ENCODE measurements around the gene OCA2. TPM values are rescaled to one million over a fixed set of nuclear protein-coding genes. Genes with fewer than 3 reads are reported as not detected.
"Not testable (repeated sequence)": the region's sequence is repeated elsewhere in the genome, so short reads cannot be mapped to it uniquely, and the experiment has no call there.

The OCA2 gene
- total RNA-seq, 2 experiments from 2014 or later: not detected

DNA sequence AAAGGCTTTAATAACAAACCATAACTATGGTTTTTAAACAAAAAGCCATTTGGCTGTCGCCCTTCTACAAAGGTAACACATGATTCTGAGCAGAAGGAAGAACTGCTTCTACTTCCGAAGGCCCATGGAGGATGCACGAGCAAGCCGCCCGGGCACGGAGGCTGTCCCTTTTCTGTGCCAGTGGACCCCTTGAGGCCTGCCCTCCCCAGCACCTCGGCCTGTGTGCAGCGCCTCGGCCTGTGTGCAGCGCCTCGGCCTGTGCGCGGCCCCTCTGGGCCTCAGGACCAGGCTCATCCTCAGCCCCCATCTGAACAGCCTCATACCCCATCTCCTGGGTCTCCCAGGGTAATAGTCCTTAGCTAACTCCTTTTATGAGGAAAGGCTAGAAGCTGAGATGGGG lies 329.5 kb downstream of the OCA2 start:
- no peak for DNase-seq
- Mint-ChIP-seq H3K4me1 (no peaks in the 10 kb centered on the region), H3K36me3 (ENCODE audit: low read depth) (no peaks in the 10 kb centered on the region), H3K27ac (no peak overlapping the region), H3K4me3 (no peak overlapping the region), H3K27me3 (no peaks in the 10 kb centered on the region), H3K9me3 (peaks cover 15% of the 10 kb centered on the region)
- CTCF ChIA-PET: no interaction called here
- POLR2A ChIA-PET: no interaction called here

DNA sequence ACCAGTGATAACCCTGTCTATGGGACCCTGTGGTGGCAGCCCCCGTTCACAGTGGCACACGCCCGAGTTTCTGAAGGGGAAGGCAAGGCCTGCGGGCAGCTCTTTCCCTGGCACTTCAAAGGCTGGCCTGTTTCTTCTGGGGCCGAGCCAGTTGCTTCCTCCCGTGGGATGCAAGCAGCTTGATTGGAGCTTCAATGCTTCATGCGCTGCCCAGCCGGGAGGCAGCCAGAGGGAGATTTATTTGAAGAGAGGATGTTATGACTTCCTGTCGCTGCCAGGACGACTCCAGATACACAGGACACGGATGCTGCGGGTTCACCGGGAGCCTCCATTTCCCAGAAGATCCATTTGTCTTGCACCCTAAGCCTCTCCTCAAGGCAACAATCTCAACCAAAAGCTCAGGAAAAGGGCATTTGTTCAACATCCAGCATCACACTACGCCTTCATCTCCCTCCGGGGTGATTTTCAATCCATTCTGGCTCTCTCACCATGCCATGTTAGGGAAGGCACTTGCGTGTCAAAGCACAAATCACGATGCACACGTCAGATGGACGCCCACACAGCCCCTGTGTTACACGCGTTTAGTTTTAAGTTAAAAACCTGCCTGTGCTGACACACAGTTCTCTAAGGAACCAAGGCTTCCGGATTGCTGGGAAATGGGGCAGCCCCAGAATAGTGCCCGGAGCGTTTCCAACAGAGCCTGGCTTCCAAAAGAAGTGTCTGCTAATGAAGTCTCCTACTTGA lies 330.2 kb downstream of the OCA2 start:
- ChIA-PET POLR2A (no interaction called here), CTCF (no interaction called here)
- no peak for DNase-seq
- Mint-ChIP-seq H3K27me3 (no peaks in the 10 kb centered on the region), H3K27ac (no peak overlapping the region), H3K36me3 (ENCODE audit: low read depth) (no peaks in the 10 kb centered on the region), H3K4me3 (no peak overlapping the region), H3K4me1 (no peaks in the 10 kb centered on the region), H3K9me3 (peaks cover 15% of the 10 kb centered on the region)

DNA sequence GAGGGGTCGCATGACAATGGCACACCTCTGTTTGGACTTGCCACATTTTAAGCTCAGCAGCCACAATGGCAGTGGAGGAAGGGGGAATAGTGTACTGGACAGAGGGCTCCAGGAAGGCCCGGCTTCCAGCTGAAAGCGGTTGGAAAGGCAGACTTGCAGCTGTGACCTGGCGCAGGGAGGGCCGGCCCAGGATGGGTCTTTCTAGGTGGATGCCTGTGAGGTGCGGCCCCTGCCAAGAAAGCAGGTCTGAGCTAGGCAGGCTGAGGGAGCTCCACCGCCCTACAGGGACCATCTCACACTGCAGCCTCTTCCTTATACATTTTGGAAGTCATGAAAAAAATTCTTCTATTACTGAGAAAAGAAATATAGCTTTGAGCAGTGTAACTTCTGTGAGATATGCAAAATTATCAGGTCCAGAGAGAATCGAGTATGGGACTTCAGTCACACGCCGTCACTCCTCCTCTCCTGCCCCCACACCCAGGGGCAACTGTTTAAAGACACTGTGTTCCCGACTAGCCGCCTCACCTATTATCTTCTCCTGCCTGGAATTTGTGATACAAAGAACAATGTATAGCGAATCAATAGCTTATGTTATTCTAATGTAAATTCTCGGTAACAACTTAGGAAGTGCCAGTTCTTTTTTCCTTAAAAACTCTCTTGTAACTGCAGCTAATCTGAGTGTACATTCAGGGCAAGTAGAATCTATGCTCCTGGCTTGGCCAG lies 331.0 kb downstream of the OCA2 start:
- peaks cover 18% of the 10 kb centered on the region for H3K9me3 Mint-ChIP-seq
- CTCF ChIA-PET: no interaction called here

DNA sequence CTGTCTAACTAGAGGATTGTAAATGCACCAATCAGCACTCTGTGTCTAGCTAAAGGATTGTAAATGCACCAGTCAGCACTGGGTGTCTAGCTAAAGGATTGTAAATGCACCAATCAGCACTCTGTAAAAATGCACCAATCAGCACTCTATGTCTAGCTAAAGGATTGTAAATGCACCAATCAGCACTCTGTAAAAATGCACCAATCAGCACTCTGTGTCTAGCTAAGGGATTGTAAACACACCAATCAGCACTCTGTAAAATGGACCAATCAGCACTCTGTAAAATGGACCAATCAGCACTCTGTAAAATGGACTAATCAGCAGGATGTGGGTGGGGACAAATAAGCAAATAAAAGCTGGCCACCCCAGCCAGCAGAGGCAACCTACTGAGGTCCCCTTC lies 331.7 kb downstream of the OCA2 start:
- H3K27ac Mint-ChIP-seq; H3K4me1 Mint-ChIP-seq; CTCF ChIA-PET; H3K27me3 Mint-ChIP-seq; DNase-seq; POLR2A ChIA-PET; H3K4me3 Mint-ChIP-seq; H3K36me3 Mint-ChIP-seq (ENCODE audit: low read depth): not testable (repeated sequence)
- peaks cover 18% of the 10 kb centered on the region for H3K9me3 Mint-ChIP-seq

More for the DNA sequence above, 331.0 kb downstream of the OCA2 start:
- no peaks in the 10 kb centered on the region for H3K27me3 Mint-ChIP-seq
- H3K27ac Mint-ChIP-seq: no peak overlapping the region
- H3K4me3 Mint-ChIP-seq: no peak overlapping the region
- no peaks in the 10 kb centered on the region for H3K4me1 Mint-ChIP-seq
- POLR2A ChIA-PET: no interaction called here
- no peak for DNase-seq
- no peaks in the 10 kb centered on the region for H3K36me3 Mint-ChIP-seq (ENCODE audit: low read depth)

DNA sequence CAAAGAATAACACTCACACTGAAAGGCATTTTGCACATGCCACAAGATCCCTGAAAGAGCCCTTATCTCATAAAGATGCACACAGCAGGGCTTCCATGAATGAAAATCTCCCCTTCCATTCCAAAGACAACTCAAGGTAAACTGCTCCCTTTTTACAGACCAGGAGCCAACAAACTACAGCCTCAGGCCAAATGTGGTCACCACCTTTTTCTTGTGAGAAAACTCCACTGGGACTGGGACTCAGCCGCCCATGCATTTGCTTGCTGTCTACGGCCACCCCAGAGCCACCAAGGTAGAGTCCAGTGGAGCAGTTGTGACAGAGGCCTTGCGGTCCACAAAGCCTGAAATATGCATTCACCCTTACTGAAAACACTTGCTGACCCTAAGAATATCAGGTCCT lies 334.8 kb downstream of the OCA2 start:
- no peaks in the 10 kb centered on the region for H3K27me3 Mint-ChIP-seq
- no peaks in the 10 kb centered on the region for H3K4me1 Mint-ChIP-seq
- POLR2A ChIA-PET: no interaction called here
- no peak overlapping the region for H3K27ac Mint-ChIP-seq
- peaks cover 12% of the 10 kb centered on the region for H3K9me3 Mint-ChIP-seq
- CTCF ChIA-PET: no interaction called here
- H3K36me3 Mint-ChIP-seq (ENCODE audit: low read depth): no peaks in the 10 kb centered on the region
- DNase-seq: no peak
- H3K4me3 Mint-ChIP-seq: no peak overlapping the region

DNA sequence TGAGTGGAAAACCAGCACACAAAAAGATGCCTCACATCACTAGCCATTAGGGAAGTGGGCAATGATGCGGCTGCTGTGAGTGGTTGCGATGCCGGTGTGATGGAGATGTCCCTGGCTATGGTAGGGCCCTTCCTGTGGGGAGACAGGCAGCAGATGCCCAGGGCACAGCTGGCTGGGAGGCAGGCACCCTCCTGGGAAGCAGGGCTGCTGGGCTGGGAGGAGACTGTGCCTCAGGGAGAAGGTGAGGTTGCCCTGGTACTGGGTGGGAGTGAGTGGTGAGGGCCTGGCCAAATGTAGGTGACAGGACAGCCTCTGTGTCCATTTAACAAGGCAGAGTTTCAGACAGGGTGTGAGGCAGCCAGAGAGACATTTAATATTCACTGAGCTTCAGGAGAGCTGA lies 335.6 kb downstream of the OCA2 start:
- Mint-ChIP-seq H3K27ac (no peak overlapping the region), H3K36me3 (ENCODE audit: low read depth) (no peaks in the 10 kb centered on the region), H3K4me1 (no peaks in the 10 kb centered on the region), H3K9me3 (peaks cover 12% of the 10 kb centered on the region), H3K4me3 (no peak overlapping the region), H3K27me3 (no peaks in the 10 kb centered on the region)
- DNase-seq: no peak
- CTCF ChIA-PET: no interaction called here
- POLR2A ChIA-PET: no interaction called here

DNA sequence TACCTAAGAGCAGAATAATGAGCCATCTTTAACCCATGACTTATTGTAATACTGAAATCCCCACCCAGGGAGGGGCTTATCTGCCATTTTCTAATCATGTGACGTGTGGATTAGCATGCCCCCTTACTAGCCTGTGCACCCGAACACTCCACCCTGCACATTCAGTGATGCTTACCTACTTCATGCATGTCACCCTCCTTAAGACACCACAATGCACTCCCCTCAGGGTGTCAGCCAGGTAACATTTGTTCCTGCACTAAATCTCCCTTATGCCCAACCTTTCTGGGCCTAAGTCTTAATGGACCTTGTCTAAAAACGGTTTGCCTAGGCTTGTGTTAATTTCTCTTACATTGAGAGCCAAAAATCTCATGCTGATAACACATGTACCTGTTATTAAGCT lies 336.6 kb downstream of the OCA2 start:
- Mint-ChIP-seq H3K27ac (no peak overlapping the region), H3K36me3 (ENCODE audit: low read depth) (no peaks in the 10 kb centered on the region), H3K4me3 (no peak overlapping the region), H3K4me1 (no peaks in the 10 kb centered on the region), H3K27me3 (no peaks in the 10 kb centered on the region), H3K9me3 (peaks cover 9% of the 10 kb centered on the region)
- ChIA-PET CTCF (no interaction called here), POLR2A (no interaction called here)
- no peak for DNase-seq

DNA sequence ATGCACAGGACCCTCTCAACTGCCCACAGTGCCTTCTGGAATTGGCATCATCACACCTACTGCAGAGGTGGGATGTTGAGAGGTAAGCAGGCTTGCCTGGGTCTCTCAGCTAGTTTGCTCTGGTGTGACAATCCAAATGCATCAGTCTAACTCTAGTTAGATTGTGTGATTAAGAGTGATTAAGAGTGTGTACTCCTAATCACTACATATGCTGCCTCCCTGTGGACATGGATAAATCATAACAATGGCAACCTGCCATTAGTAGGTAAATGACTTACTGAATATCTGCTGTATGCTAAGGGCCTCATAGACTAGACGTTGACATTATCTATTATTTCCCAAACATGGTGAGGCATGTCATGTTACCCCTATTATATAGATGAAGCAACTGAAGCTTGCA lies 342.1 kb downstream of the OCA2 start:
- H3K9me3 Mint-ChIP-seq: peaks cover 5% of the 10 kb centered on the region
- POLR2A ChIA-PET: no interaction called here
- no peak overlapping the region for H3K4me3 Mint-ChIP-seq
- no peak for DNase-seq
- CTCF ChIA-PET: no interaction called here
- no peaks in the 10 kb centered on the region for H3K4me1 Mint-ChIP-seq
- no peak overlapping the region for H3K27ac Mint-ChIP-seq
- no peaks in the 10 kb centered on the region for H3K27me3 Mint-ChIP-seq
- H3K36me3 Mint-ChIP-seq (ENCODE audit: low read depth): no peaks in the 10 kb centered on the region

DNA sequence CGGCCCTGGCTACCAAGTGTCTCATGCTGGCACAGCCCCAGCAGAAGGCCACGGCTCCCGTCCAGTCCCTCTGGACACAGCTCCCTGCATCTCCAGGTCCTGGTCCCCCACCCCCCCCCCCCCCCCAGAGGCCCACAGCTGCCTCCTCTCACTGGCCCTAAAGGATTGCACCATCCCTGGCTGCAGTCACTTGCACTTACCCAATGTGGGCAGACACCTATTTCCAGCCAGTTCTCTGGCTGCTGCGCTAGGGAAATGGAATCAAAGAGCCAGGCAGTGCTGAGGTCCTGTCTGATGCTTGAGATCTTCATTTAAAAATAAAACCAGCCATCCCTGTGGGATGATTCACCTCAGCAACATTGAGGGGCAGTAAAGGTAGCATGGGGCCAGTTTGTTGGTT lies 346.4 kb downstream of the OCA2 start:
- Mint-ChIP-seq H3K36me3 (ENCODE audit: low read depth) (no peaks in the 10 kb centered on the region), H3K9me3 (peaks cover 5% of the 10 kb centered on the region), H3K4me1 (no peaks in the 10 kb centered on the region), H3K4me3 (no peak overlapping the region), H3K27ac (no peak overlapping the region), H3K27me3 (no peaks in the 10 kb centered on the region)
- POLR2A ChIA-PET: no interaction called here
- no peak for DNase-seq
- CTCF ChIA-PET: no interaction called here

DNA sequence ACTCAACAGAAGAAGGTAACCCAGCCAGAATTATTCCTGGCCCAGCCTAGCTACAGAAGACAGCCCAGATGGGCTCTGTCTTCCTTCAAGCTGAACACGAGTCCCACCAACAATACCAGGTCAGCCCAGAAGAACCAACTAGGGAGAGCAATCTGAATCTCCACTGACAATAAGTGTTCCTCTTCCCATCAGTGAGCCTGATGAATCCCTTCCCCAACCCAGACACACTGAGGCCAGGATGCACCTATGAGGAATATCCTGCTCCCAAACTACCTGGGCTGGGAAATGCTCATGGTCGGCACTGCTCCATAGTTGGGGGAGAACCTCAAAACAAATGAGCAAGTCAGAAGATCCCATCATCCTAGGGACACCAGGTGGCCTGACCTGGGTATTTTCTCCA lies 351.1 kb downstream of the OCA2 start:
- Mint-ChIP-seq H3K27me3 (no peaks in the 10 kb centered on the region), H3K4me1 (no peaks in the 10 kb centered on the region), H3K9me3 (peaks cover 6% of the 10 kb centered on the region), H3K27ac (no peak overlapping the region), H3K4me3 (no peak overlapping the region), H3K36me3 (ENCODE audit: low read depth) (no peaks in the 10 kb centered on the region)
- POLR2A ChIA-PET: no interaction called here
- CTCF ChIA-PET: no interaction called here
- DNase-seq: no peak

DNA sequence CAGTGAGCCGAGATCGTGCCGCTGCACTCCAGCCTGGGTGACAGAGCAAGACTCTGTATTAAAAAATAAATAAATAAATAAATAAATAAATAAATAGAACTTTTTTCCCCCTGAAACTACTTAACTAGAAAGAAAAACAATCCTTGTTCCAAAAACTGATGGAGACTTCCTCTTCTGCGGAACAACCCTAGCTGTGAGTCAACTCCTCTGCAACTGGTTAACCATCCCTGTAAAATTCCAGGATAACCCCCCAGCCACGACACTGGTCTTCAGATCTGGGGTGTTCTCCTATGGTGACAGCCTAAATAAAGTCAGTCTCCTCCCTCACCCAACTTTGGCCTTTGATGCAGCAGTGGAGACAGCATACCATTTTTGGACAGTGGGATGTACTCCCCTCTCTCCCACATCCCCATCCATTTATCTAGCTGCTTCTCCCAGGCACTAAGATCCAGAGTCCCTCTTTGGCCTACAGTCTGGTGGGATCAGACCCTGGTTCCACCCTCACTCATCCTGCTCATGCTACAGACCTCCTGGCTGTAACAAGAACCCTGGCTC lies 352.6 kb downstream of the OCA2 start:
- Mint-ChIP-seq H3K27ac (no peak overlapping the region), H3K36me3 (ENCODE audit: low read depth) (no peaks in the 10 kb centered on the region), H3K4me1 (no peaks in the 10 kb centered on the region), H3K9me3 (peaks cover 10% of the 10 kb centered on the region), H3K4me3 (no peak overlapping the region), H3K27me3 (no peaks in the 10 kb centered on the region)
- CTCF ChIA-PET: no interaction called here
- DNase-seq: no peak
- POLR2A ChIA-PET: no interaction called here

DNA sequence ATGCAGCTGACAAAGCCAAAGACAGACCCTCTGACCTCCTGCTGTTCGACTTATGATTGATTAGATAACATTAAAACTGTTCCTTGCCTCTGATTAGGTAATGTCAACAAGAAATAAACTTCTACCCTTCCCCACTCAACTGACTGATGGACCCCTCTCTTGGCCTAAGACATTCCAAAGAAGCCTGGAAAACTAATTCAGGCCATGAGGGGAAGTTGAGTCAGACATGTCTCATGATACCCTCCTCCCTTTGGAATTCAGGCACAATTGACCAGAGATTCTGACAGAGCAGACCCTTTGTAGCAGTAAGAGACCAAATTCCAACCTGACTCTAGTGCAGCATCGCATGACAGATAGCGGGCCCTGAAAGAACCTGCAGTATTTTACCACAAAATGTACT lies 354.5 kb downstream of the OCA2 start:
- Mint-ChIP-seq H3K4me3 (no peak overlapping the region), H3K36me3 (ENCODE audit: low read depth) (no peaks in the 10 kb centered on the region), H3K9me3 (peaks cover 18% of the 10 kb centered on the region), H3K27ac (no peak overlapping the region), H3K27me3 (no peaks in the 10 kb centered on the region), H3K4me1 (no peaks in the 10 kb centered on the region)
- ChIA-PET CTCF (no interaction called here), POLR2A (no interaction called here)
- DNase-seq: no peak

DNA sequence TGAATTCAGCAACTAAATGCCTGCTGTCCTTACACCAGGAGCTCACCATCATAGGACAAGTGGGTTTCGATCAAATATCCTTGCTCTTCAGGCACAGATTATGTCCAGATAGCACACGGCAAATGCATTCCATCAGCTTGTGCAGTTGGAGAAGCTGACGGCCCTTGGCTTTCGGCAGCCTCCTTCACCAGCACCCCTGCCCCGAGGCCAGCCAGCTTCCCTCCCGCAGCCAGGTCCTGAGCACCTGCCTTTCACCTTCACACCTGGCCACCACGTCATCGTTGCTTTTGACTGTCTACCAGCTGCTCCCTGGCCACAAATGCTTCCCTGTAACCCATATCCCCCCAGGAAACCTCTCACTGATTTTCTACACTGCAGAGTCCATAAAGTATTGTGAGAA lies 355.5 kb downstream of the OCA2 start:
- Mint-ChIP-seq H3K27me3 (no peaks in the 10 kb centered on the region), H3K27ac (no peak overlapping the region), H3K4me1 (no peaks in the 10 kb centered on the region), H3K4me3 (no peak overlapping the region), H3K36me3 (ENCODE audit: low read depth) (no peaks in the 10 kb centered on the region), H3K9me3 (peaks cover 20% of the 10 kb centered on the region)
- POLR2A ChIA-PET: no interaction called here
- CTCF ChIA-PET: no interaction called here
- no peak for DNase-seq

Measured in activated CD4-positive, alpha-beta memory T cell treated with anti-CD3 and anti-CD28 coated beads, Interleukin-2, amount 10 ng/mL, durations not matched to agents 7 days and 5 days (primary cell).